Stimulated activated CD4-positive, alpha-beta T cell treated with anti-CD3 and anti-CD28 coated beads, Interleukin-12 subunit alpha, Interleukin-12 subunit beta, amount 100 ng/mL, for 48 hours (primary cell): ENCODE measurements around the gene CASZ1.

Source experiments
- DNase-seq, 3 donors: peaks; one replicate each; pipeline ENCODE4 v3.0.0-alpha.2; 2020; ENCODE audit warnings: low read depth in 2 of 3, low spot score in 1 of 3

The CASZ1 gene

GRCh38 chr1:10687782-10688408, 108.6 kb downstream of the CASZ1 start:
- DNase-seq, result no peak

- DNase-seq, result no peak
These were observed 109.2 kb downstream of the CASZ1 start for GRCh38 chr1:10687251-10687651.

- DNase-seq, result no peak
These were observed 109.9 kb downstream of the CASZ1 start for GRCh38 chr1:10686404-10687040.

- no peak for DNase-seq
These were observed 110.5 kb downstream of the CASZ1 start for GRCh38 chr1:10685808-10686403.

- no peak for DNase-seq
These were observed 111.1 kb downstream of the CASZ1 start for GRCh38 chr1:10685196-10685807.

- DNase-seq, result no peak
These were observed 112.2 kb downstream of the CASZ1 start for GRCh38 chr1:10684221-10684620.

GRCh38 chr1:10682449-10683309, 113.8 kb downstream of the CASZ1 start:
- no peak for DNase-seq

- no peak for DNase-seq
These were observed 114.4 kb downstream of the CASZ1 start for GRCh38 chr1:10682108-10682445.

- DNase-seq, result no peak
These were observed 114.9 kb downstream of the CASZ1 start for GRCh38 chr1:10681296-10682107.

GRCh38 chr1:10680487-10680886, 116.0 kb downstream of the CASZ1 start:
- DNase-seq, result no peak

- DNase-seq, result no peak
These were observed 116.8 kb downstream of the CASZ1 start for GRCh38 chr1:10679496-10680220.

- DNase-seq, result no peak
These were observed 117.6 kb downstream of the CASZ1 start for GRCh38 chr1:10678852-10679251.

- no peak for DNase-seq
These were observed 118.0 kb downstream of the CASZ1 start for GRCh38 chr1:10678402-10678801.

- no peak for DNase-seq
These were observed 118.7 kb downstream of the CASZ1 start for GRCh38 chr1:10677491-10678391.

- no peak for DNase-seq
These were observed 119.5 kb downstream of the CASZ1 start for GRCh38 chr1:10676963-10677362.

GRCh38 chr1:10675813-10676212, 120.6 kb downstream of the CASZ1 start:
- no peak for DNase-seq

GRCh38 chr1:10674700-10675609, 121.5 kb downstream of the CASZ1 start:
- DNase-seq, result no peak

- DNase-seq, result no peak
These were observed 122.2 kb downstream of the CASZ1 start for GRCh38 chr1:10674222-10674621.
